Hypothalamus (tissue), 51 donors: ENCODE results near the gene ALDH3A1.

Experiments used
- DNase-seq, 51 donors: peaks; one replicate each; lab custom pipeline; 2025; lab: John Stamatoyannopoulos, UW

ALDH3A1 gene

DNA sequence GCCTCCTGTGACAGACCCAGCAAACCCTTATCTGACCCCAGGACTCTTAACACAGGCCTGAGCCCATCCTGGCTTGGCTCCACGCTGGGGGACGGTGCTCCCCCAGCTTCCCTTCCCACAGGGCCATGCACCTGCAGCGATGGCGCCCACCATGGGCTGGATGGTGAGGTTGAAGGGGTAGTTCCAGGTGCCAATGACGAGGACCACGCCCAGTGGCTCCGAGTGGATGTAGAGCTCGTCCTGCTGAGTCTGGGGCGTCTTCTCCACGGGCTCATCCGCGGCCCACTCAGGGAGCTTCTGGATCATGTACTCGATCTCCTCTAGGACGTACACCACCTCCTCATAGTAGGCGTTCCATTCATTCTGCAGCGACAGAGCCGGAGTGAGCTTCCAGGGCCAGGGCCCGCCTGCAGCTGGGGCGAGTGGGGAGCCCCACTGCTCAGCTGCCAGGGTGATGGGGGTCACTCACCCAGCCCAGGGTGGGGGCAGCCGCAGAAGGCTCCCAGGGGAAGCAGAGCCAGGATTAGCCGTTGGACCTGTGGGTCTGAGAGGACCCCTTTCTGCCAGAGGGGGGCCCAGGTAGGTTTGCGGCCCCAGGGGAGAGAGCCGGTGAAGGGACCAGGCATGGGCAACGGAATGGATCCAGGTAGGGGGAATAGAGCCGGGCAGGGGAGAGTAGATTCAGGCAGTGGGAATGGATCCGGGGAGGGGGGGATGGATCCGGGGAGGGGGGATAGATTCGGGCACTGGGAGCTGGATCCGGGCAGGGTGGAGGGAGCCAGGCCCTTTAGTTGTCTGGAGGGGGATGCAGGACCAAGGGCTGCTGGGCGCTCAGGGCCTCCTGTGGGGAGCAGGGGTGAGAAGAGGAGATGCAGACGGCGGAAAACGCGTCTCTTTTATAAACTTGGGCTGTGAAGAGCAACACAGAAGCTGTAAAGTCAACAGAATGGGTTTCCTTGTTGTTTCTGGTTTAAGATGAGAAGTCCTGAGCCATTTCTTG lies 4.7 kb downstream of the ALDH3A1 start:
- no peak for DNase-seq

DNA sequence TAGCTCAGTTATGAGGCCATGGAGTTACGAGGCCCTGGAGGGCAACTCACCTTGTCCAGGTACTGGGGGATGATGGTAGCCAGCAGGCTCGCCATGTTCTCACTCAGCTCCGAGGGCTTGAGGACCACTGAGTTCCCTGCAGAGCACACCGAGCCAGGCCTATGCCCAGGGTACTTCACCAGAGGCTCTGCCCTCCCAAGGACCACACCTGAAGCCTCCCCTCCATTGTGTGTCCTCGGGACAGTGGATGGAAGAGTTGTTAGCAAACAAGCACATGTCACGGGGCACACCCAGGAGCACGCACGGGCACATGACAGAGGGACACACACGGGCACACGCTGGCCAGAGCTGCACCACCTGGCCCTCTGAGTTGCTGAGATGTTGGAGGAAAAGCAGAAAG lies 5.6 kb downstream of the ALDH3A1 start:
- no peak for DNase-seq

DNA sequence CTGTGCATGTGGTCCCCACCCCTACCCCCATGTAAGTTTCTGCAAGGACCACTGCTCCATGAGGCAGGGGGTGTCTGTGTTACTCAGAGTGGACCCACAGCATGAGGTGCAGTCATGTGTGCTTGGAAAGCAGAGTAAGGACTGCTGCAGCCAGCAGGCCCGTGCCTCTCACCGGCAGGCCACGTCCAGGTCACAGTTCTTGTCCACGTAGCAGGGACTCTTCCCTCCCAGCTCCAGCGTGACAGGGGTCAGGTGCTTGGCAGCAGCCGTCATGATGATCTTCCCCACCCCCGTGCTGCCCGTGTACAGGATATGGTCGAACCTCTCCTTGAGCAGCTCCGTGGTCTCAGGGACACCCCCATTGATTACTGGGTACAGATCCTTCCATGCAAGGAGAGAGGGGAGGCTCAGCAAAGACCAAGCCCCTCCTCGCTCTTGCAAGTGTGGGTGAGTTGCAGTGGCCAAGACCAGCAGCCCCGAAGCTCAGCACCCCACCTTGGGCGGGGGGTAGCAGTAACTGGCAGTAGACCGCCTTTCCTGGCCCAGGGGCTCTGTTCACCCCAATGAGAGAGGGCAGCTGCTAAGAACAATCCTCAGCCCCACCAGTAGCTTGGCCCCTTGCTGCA lies 6.2 kb downstream of the ALDH3A1 start:
- no peak for DNase-seq

DNA sequence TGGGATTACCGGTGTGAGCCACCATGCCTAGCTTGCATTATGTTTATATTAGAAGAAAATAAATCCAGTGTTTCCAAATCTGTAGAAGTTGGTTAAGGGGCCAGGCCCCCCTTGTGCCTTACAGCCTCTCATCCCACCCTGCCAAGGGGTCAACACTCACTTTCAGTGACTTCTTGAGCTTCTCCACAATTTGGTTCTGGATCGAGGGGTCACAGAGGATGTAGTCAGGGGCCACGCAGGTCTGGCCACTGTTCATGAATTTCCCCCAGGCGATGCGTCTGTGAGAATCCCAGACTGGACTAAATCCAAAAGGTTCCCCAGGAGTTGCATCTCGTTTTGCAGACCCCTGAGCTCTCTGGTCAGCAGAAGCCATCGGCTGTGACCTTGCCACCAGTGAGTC lies 7.2 kb downstream of the ALDH3A1 start:
- DNase-seq: no peak

DNA sequence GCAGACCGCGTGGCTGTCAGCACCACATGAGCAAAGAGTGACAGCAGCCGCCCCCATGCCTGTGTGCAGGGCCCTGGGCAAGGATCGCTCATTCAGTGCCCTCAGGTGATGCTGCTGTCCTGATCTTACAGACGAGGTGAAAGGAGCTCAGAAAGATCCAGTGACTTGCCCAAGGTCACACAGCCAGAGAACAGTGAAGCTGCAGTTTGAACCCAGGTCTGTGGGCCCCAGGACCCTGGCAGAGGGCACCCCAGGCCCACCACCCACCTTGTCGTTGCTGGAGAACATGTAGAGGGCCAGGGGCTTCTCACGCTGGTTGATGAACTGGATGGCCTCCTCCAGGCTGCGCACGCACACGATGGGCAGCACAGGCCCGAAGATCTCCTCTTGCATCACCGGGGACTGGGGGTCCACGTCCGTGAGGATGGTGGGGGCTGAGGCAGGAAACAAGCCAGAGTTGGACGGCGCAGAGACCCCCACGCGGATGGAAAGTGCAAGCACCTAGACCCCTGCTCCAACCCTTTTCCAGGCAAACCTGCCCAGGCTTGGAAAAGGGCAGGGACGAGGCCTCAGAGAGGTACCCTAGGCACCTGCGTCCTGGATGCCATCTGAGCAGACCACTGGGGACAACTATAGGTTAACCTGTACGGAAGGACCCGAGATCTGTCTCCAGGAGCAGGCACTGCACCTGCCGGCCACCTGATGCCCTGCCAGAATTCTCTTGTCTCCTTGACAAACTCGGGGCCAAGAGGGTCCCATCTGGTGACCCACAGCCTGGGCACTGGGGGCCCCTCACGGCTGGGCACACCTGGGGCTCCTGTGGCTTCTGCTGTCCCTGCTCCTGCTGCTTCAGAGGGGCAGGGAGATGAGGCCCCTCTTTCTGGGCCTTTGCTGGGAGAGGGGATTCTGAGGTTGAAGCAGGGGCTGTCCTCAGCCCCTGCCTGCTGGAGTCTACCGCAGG lies 8.6 kb downstream of the ALDH3A1 start:
- DNase-seq: no peak

DNA sequence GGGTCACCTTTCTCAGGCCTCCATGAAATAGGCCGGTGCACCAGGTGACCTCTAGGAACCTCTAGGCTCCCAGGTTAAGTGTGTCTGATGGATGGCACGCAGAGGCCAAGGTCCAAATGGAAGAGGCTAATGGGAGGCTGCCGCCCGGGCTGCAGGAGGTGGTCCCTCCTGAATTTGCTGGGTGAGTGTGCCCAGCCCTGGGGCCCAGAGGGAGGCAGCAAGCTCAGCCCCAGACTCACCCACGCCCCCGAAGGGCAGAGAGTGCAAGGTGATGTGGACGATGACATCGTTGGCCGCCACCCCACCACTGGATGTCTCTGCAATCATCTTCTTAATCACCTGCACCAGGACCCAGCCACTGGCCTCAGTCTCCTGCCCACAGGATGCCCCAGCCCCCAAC lies 9.3 kb downstream of the ALDH3A1 start:
- DNase-seq: no peak

DNA sequence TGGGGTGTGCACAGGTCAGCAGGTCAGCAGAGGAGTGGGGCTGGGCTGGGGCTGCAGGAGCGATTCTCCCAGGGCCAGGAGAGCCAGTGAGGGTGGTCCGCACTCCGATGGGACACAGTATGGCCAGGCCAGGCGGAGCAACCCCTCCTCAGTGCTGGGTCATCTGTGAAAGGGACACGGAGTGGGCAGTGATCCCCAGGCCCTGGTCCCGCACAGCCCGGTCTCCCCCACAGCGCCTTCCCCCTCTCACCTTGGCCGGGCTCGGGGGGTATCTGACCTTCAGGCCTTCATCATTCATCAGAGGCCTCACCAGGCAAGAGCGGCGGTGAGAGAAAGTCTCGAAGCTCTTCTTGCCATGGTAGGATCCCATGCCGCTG lies 10.0 kb downstream of the ALDH3A1 start:
- no peak for DNase-seq

DNA sequence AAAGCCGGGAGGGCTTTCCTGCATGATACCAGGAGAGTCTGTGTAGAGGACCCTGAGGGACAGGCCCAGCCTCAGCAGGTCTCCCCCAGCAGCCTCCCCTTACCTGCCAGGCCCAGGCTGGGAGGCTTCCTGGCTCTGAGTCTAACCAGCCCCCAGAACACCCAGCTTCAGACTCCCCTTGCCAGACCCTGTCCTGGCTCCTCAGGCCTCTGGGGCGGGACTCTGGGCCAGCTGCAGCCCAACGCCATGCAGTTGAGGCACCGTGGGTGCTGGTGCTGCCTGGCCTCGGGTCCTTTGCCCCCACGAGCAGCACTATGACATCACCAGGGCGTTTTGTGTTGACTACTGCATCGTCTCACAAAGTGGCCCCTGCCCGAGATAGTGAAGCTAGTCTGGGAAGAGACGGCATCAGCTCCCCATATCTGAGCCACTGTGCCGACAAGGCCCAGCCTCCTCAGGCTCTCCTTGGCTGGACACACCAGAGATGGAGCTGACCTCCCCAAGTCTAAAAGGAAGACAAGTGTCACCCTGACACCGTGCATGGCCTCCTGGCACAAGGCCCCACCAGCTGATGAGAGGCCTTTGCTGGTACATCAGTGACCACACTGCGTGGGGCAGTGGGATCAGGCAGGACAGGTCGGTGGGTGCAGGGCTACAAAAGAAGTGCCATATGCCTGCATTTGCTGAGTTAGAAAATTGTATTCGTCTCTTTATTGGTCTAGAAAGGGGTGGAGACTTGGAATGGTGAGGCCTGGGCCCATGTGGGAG lies 10.6 kb downstream of the ALDH3A1 start:
- DNase-seq: no peak

DNA sequence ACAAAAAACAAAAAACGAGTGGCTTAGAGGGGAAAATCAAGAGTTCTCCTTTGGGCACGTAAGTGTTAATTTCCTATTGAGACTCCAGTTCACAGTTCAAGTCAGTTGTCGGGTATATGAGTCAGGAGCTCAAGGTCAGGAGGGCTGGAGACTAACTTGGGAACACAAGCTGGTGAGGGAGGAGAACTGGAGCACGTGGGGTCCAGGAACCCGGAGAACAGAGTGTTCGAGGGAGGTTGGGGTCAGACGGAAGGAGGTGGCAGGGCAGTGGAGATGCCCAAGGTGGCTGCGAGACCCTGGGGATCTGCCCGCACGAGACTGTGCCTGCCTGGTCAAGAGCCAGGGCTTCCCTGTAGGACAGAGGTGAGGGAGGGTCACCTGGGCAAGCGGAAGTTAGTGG lies 12.0 kb downstream of the ALDH3A1 start:
- DNase-seq: no peak

DNA sequence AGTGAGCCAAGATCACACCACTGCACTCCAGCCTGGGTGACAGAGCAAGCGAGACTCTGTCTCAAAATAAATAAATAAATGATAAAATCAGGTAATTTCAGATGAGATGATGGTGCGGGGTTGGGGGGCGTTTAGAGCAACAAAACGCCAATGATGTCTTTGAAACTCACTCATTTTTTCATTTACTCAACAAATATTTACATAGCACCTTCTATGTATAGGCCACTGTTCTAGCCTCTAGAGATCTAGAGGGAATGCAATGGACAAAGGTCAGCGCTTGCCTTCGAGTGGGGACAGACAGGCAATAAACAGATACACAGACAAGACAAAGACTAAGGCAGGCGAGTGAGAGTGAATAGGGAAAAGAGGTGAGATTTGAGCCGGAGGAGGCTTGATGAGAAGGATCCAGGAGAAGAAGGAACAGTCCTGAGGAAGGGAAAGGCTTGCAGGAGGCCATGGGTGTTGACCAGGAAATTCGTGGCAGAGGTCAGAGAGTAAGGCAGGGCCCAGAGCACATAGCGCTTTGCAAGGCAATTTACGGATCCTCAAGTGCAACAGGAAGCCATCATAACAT lies 14.1 kb downstream of the ALDH3A1 start:
- no peak for DNase-seq

DNA sequence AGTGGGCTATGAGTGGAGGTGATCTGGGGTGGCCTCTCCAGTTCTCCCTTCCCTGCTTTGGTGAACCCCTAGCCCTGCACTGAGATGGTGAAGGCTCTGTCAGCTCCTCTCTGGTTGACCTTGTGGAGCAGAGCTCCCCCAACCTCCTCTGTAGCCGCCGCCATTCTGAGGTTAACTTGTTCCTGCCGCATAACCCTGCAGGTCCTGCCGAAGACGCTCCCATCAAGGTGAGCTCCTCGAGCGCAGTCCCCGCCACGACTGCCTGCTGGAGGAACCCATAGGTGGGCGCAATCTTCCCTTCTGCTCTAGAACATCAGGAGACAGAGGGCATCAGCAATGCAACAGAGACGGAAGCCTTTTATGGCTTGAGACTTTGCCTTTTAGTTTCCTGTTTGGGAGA lies 16.5 kb downstream of the ALDH3A1 start:
- no peak for DNase-seq

DNA sequence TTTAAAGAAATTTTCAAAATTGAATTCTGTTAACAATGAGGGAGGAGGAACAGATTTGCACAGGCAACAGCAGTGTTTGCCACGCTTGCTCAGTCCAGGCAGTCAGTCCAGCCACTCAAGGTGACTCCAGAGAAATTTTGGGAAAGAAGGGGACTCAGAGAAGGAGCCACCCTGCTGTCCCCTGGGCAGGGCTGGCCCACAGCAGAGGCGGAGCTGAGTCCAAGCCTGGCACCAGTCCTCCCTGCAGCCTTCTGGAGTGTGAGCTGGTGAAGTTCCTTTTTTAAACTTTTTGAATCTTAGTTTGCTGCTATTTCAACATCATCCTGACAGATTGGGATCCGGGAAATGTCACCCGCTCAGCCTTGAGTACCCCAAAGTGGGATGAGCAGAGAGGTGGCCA lies 17.3 kb downstream of the ALDH3A1 start:
- DNase-seq: no peak

DNA sequence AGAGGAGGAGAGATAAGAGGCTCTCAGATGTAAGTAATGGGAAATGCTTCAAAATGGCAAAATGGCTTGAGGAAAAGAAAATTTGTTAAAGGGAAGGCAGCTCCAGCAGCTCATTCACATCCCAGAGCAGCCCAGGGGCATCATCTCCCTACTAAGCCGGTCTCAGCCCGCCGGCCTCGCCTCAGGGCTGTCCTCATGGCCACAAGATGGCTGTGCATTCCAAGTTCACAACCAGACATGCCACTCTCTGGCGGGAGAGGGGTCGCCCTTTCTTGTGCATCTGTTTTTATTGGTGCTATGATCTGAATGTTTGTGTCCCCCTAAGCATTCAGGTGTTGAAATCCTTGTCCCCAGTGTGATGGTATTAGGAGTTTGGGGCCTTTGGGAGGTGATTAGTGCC lies 18.2 kb downstream of the ALDH3A1 start:
- DNase-seq: no peak

DNA sequence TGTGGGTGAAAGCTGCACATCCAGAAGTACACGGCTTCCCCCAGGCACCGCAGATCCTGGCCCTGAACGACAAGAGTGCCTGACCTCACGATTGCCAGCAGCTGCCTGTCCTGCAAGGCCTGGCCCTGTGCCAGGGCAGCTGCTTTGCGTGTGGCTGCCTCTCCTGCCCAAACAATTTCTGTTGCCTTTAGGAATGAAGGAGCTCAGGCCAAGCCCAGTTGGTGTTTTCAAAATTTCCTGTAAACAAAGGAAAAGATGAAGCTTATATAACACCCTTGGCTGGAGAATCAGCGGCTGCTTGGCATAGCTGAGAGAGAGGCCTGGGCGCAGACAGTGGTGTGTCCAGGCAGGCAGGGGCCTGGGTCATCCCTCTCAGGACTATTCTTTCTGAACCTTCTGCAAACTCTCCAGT lies 20.0 kb downstream of the ALDH3A1 start:
- DNase-seq: peak in 47 of 51 donors; percentile 24 to 86 (median 70)

DNA sequence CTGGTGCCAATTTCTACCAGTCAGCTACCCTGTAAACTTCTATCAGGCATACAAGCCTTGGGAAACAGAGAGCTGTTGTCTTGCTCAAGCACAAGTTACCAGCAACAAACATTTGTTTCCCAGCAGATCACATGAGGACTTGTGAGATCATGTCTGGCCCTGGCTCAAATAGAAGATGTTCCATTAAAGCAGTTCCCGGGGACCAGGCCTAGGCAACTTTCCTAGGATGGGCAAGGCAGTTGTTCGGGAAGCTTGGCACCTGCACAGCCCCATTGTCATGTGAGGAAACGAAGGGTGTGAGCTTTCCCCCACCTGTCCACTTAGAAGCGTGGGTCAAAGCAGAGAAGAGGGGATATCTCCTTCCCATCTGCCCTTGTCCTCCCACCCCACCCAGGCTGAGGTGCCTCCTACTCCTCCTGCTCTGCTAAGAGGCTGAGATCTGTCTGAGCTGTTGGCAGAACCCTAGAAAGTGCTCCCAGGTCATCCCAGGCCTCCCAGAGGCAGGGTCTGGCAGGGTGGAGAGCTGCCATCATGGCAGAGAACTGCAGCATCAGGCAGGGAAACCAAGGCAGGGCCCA lies 20.5 kb downstream of the ALDH3A1 start:
- peak in 44 of 51 donors; percentile 26 to 90 (median 62) for DNase-seq

DNA sequence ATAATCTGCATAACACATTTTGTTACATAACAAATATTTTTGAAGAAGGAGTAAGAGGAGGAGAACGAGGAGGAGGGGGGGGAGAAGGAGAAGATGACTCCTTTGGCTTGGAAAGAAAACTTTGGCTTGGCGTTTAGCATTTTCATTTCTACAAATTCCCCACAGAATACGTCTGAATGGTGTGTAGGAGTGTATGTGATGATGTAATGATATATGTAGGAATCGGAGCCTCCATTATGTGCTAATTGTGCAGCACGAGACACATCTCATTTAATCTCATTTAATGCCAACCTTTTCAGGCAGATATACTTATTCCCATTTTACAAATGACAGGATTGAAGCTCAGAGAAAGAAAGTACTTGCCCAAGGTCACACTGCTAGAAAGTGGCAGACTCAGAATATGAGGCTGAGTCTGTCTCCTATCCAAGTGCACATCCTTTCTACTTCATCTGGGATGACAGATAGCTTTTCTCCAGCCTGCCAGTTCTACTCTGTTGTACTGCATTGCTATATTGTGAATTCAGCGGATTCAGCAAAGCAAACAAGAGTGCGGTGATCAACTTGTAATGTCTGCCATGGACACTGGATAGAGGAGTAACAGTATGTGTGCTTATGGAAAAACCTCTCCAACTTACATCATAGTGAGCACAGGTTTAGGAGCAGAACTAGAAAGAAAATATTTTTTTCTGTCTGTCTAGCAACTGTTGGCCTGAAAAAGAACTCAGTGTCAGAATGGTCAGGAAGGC lies 21.3 kb downstream of the ALDH3A1 start:
- DNase-seq: no peak

DNA sequence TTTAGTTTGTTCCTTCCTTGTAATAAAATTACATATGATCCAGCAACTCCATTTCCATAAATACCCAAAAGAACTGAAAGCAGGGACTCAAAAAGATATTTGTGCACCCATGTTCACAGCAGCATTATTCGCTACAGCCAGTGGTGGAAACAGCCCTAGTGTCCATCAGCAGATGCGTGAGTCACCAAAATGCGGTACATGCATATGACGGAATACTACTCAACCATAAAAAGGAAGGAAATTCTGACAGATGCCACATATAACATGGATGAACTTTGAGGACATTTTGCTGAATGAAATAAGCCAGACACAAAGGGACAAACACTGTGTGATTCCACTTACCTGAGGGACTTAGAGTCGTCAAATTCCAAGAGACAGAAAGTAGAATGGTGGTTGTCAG lies 22.6 kb downstream of the ALDH3A1 start:
- DNase-seq: no peak
